ENCODE results near the gene PEX7.
"Not testable (repeated sequence)": the region's sequence is repeated elsewhere in the genome, so short reads cannot be mapped to it uniquely, and the experiment has no call there.

The PEX7 gene

DNA sequence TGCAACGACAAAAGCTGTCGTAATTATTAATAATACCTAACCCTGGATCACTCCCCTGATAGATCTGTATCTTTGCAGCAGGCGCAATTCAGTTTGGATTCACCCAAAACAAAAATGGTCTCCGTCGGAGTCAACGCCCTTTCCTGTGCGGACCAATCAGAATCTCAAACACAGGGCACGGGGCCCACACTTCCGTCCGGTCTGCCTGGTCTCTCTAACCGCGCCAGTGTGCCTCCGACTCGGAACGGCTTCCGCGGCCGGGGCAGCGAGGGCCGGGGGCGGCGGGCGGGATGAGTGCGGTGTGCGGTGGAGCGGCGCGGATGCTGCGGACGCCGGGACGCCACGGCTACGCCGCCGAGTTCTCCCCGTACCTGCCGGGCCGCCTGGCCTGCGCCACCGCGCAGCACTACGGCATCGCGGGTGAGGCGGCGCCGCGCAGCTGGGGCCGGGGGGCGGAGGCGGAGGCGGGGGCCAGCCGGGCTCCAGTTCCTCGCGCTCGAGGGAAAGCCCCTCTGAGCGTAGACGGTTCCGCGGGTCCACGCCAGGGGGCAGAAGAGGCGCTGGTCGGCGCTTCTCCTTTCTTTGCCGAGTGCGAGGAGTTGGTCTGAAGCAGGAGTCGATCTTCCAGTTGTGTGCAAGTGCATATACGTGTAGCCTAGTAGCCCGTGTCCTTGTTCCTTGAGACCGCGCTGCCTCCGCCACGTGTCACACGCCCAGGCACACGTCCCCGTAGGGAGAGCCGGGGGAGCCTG is at the start of gene PEX7:
TSS of gene PEX7 (plus strand) at position 217 of the 752 bp plus-strand sequence. CDS start at position 291, 74 bp downstream.
- peak; percentile 64 for DNase-seq

DNA sequence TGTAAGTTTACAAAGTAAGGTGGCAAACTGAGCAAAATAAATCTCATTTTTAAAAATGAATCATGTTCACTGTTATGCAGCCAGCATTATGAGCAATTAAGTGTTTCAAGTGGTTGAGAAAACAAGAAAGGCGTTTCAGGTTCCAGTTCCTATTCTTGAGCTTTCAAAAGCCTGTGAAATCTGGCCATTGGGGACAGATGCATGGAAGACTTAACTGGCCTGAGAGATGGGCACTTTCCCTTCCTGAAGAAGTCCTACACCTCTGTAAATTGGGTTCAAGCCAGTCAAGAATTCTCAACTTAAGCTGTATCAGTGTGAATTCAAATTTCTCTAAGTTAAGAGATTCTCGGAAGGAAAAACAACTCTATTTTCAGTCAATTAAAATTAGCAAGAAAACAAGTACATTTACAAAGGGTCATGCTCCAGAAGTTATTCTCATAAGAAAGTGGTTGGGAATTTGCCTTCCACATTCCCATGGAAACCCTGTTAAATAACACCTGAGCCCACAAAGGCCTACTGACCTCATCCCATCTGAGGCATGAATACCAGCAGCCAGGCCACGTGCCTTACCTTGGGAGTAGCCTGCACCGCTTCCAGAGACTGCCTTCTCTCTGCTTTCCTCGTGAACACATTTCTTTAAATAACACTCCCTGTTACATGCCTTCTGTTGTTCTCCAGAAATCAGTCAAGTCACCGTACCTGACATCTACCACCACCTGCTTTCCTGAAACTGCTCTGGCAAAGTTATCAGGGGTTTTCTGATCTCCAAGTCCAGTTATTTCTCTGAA is 49.5 kb upstream of the PEX7 start:
- no peak for DNase-seq

DNA sequence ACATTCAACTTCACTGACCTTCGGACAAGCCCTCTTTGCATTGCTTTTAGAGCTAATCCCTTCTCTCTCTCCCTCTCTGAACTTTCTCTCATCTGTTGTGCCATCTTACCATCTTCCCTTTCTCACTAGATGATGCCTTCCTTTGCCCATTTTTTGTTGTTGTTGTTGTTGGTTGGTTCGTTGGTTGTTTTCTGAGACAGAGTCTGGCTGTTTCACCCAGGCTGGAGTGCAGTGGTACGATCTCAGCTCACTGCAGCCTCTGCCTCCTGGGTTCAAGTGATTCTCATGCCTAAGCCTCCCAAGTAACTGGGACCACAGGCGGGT is 49.0 kb upstream of the PEX7 start:
- DNase-seq: no peak

- peak; percentile 33 for DNase-seq
These were observed 48.0 kb upstream of the PEX7 start for GRCh38 chr6:136774228-136775041.

DNA sequence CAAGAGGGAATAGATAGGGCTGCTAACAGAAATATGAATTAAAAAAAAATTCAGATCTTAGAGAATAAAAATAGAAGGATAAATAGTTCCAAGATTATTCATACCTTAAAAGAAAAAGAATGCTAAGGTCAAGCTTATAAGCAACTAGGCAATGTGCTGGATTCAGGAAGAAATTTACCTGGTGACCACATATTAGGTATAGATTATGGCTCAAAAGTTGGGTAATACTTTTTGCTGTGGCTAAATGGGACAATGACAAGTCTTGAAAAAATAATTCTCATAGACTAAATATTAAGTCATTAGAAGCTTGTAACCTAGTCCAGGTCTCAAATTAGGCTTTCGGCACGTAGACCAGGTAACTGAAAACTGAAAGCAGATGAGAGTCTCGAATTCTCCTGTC is 47.3 kb upstream of the PEX7 start:
- DNase-seq: no peak

DNA sequence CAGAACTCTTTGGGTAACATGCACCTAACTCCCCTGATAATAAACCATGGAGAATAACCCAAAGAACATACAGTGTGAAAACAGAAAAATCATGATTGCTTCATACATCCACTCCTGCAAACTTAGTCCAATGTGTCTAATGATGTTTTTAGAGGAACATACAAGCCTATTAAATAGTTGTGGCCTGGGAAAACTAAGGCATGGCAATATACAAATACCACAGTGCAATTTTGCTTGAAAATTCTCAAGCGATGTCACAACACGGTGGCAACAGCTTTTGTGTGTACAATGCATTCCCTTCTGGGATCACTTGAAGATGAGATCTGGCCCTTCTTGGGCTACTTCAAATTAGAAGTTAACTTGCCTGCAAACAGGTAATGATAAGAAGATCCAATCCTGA is 46.8 kb upstream of the PEX7 start:
- no peak for DNase-seq

DNA sequence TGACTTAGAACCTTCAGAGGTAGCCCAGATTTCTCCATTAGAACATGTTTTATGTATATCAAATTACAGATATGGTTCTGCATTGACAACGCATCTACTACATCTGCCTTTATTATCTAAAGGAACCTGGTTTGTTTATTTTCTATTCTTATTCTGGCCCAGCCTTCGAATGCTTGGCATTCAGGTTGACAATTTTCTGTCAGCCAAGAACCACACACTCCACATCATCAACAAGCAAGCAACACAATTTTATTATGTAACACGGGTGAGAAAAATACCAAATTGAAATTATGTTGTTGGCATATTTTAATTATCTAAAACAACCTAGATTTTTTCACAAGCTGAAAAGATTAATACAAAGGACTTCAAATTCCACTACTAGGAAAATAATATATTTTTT is 44.7 kb upstream of the PEX7 start:
- no peak for DNase-seq

- DNase-seq: no peak
These were observed 42.7 kb upstream of the PEX7 start for GRCh38 chr6:136779682-136780081.

DNA sequence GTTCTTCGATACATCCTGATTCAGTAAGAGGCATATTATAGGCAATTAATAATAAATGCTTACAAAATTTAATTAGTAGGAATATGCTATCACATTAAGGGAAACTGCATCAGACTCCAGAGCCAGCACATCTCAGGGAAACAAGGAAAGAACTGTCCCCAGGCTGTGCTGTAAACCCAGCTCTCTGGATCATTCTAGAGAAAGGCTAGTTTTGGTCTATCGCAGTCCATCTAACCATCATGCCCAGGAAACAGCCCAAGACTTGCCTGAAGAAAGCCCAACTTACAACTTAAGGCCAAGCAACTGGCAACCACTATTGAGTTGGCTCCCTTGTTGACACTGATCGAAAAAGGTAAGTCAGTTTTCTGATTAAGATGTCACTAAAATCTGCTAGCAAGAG is 41.4 kb upstream of the PEX7 start:
- no peak for DNase-seq

- no peak for DNase-seq
These were observed 40.2 kb upstream of the PEX7 start for GRCh38 chr6:136782021-136782770.

- no peak for DNase-seq
These were observed 39.4 kb upstream of the PEX7 start for GRCh38 chr6:136783021-136783420.

- no peak for DNase-seq
These were observed 38.7 kb upstream of the PEX7 start for GRCh38 chr6:136783495-136784270.

- no peak for DNase-seq
These were observed 38.1 kb upstream of the PEX7 start for GRCh38 chr6:136784271-136784664.

DNA sequence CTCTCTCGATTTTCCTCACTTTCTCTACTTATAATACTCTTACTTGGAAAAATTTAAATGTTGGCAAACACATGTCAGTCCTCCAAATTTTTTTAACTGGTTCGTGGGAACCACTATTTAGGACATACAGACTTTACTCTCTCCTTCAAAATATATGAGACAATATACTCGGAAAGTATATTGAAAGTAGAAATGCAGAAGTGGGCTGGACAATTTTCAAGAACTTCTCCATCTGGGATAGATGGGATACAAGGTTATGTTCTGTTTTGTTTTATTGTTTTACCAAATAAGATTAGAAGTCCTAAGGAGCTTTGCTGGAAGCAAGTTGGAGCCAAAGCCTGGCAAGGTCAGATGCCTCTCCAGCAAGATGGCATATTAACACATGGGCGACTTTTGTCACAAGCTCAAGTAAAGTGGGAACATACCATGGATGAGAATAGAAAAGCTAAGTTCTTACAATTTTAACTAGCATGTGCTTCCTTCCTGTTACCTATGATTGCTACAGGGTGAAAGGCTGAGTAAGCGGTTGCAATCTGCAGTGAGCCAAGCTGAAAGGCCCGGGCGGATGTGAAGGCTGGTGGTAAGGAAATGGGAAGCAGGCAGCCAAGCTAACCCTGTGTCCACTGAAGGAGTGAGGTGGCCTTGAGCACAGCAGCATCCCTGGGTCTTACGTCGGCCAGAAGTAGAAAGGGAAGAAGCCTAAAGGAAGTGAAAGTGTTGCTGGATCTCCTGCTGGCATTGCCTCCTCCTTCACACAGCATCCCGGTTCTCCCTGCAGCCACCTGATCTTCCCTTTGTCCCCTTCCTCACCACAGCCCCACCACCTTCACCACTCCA is 37.3 kb upstream of the PEX7 start:
- no peak for DNase-seq

- no peak for DNase-seq
These were observed 35.7 kb upstream of the PEX7 start for GRCh38 chr6:136786658-136787057.

- DNase-seq: no peak
These were observed 34.7 kb upstream of the PEX7 start for GRCh38 chr6:136787726-136788068.

GRCh38 chr6:136788069-136788902 is 34.1 kb upstream of the PEX7 start:
- no peak for DNase-seq

DNA sequence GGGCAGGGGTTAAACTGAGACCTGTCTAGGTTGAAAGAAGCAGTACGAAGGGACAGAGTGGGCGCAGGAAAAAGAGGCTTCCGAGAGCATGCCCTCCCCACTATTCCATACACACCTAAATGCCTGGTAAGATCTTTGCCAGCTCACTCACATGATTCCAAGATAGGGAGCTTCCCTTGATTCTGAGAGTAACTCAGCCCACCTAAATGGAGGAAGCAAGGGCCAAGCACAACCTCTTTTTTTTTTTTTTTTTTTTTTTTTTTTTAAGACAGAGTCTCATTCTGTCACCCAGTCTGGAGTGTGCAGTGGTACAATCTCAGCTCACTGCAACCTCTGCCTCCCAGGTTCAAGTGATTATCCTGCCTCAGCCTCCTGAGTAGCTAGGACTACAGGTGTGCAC is 33.0 kb upstream of the PEX7 start:
- DNase-seq: not testable (repeated sequence)

- no peak for DNase-seq
These were observed 31.7 kb upstream of the PEX7 start for GRCh38 chr6:136790411-136791295.

Data from NCI-H510A treated with DMSO at 0.1 percent for 48 hours (cell line).